Suprapubic skin (tissue), 4 donors: ENCODE data around the gene ADARB1. TPM values are rescaled to one million over a fixed set of nuclear protein-coding genes. Genes with fewer than 3 reads are reported as not detected.

ENCODE experiments used
- DNase-seq, 2 donors: peaks; one replicate each; pipeline ENCODE4 v3.0.0-alpha.2; 2019; ENCODE audit warnings: low spot score in 2 of 2
- H3K27ac ChIP-seq: fragments of 200-600 bp; sonication (generic); one replicate; pipeline ENCODE4 v1.5.1; 2019
- H3K27me3 ChIP-seq: fragments of 200-600 bp; sonication (generic); one replicate; pipeline ENCODE4 v1.5.1; 2019
- H3K36me3 ChIP-seq: fragments of 200-600 bp; sonication (generic); one replicate; pipeline ENCODE4 v1.5.1; 2019
- H3K4me1 ChIP-seq: fragments of 200-600 bp; sonication (generic); one replicate; pipeline ENCODE4 v1.5.1; 2019
- H3K4me3 ChIP-seq: fragments of 200-600 bp; sonication (generic); one replicate; pipeline ENCODE4 v1.5.1; 2019; ENCODE audit warnings: mild to moderate bottlenecking
- H3K9me3 ChIP-seq: fragments of 200-600 bp; sonication (generic); one replicate; pipeline ENCODE4 v1.5.1; 2019
- CTCF ChIP-seq, 2 donors: fragments of 200-600 bp in 1 of 2; fragments of 450-650 bp in 1 of 2; sonication (generic) in 1 of 2; IDR thresholded peaks; one replicate each; pipeline ENCODE4 v1.5.1; 2016 to 2019; ENCODE audit warnings: antibody characterized with exemption in 2 of 2, mild to moderate bottlenecking in 1 of 2, moderate library complexity in 1 of 2
- EP300 ChIP-seq: sonication (generic); formaldehyde crosslinking; IDR thresholded peaks from one replicate; pipeline ENCODE4 v1.6.1; 2017; ENCODE audit warnings: antibody characterized with exemption
- POLR2A ChIP-seq, 2 donors: fragments of 450-650 bp; IDR thresholded peaks; one replicate each; pipeline ENCODE4 v1.6.1; 2017; ENCODE audit warnings: antibody characterized with exemption in 2 of 2, mild to moderate bottlenecking in 2 of 2, moderate library complexity in 2 of 2
- POLR2AphosphoS5 ChIP-seq, 3 donors: sonication (generic); formaldehyde crosslinking; IDR thresholded peaks; one replicate each; pipeline ENCODE4 v1.6.1; 2017; ENCODE audit warnings: antibody characterized with exemption in 3 of 3
- WGBS: methylation state at CpG from one replicate; pipeline ENCODE4 v1.1.5; 2018; 5-methylcytosine and 5-hydroxymethylcytosine counted together
- total RNA-seq, 4 donors: library from RNA; depleted of rRNA; stranded (reverse); fragments of >200 nt; gene quantifications; one replicate each; pipeline ENCODE4 v1.1.0, GENCODE V29; 2016

ADARB1 gene
- total RNA-seq, 4 donors from 2014 or later: 13.2 to 23.6 (median 20.3) TPM

GRCh38 chr21:45050797-45051489 lies 23.4 kb upstream of the ADARB1 start:
- WGBS: 81% methylated on average over 19 of the region's 19 CpGs
- Histone ChIP-seq H3K27me3 (no peaks in the 10 kb centered on the region), H3K27ac (peak overlapping the region; percentile 70), H3K4me3 (no peak overlapping the region), H3K9me3 (no peaks in the 10 kb centered on the region), H3K4me1 (peaks cover 16% of the 10 kb centered on the region), H3K36me3 (no peaks in the 10 kb centered on the region)
- peak in 1 of 2 donors; percentile 80 for DNase-seq
- TF ChIP-seq POLR2AphosphoS5 (IDR thresholded peaks at IDR 0.05) (no peak), CTCF (IDR thresholded peaks at IDR 0.05) (no peak), POLR2A (IDR thresholded peaks at IDR 0.05) (no peak), EP300 (peak; percentile 65)

- WGBS: 89% methylated on average over 15 of the region's 24 CpGs
- peak overlapping the region; percentile 36 for H3K27ac ChIP-seq
- peaks cover 23% of the 10 kb centered on the region for H3K4me1 ChIP-seq
- DNase-seq: no peak
- no peak overlapping the region for H3K4me3 ChIP-seq
- no peaks in the 10 kb centered on the region for H3K36me3 ChIP-seq
- no peaks in the 10 kb centered on the region for H3K9me3 ChIP-seq
- TF ChIP-seq EP300 (no peak), POLR2A (IDR thresholded peaks at IDR 0.05) (no peak), CTCF (IDR thresholded peaks at IDR 0.05) (no peak), POLR2AphosphoS5 (IDR thresholded peaks at IDR 0.05) (no peak)
- H3K27me3 ChIP-seq: no peaks in the 10 kb centered on the region
Measured at GRCh38 chr21:45051580-45052434, 22.6 kb upstream of the ADARB1 start.

- DNase-seq: no peak
- TF ChIP-seq CTCF (IDR thresholded peaks at IDR 0.05): no peak
- TF ChIP-seq POLR2A (IDR thresholded peaks at IDR 0.05): no peak
- TF ChIP-seq POLR2AphosphoS5 (IDR thresholded peaks at IDR 0.05): no peak
- no peak for TF ChIP-seq EP300
- Histone ChIP-seq H3K27me3 (no peaks in the 10 kb centered on the region), H3K36me3 (no peaks in the 10 kb centered on the region), H3K9me3 (no peaks in the 10 kb centered on the region), H3K27ac (no peak overlapping the region), H3K4me1 (peaks cover 23% of the 10 kb centered on the region), H3K4me3 (no peak overlapping the region)
- 97% methylated on average over 10 of the region's 10 CpGs for WGBS
Measured at GRCh38 chr21:45052960-45053359, 21.4 kb upstream of the ADARB1 start.

- Histone ChIP-seq H3K9me3 (no peaks in the 10 kb centered on the region), H3K4me3 (no peak overlapping the region), H3K36me3 (no peaks in the 10 kb centered on the region), H3K27ac (no peak overlapping the region), H3K27me3 (no peaks in the 10 kb centered on the region), H3K4me1 (peaks cover 23% of the 10 kb centered on the region)
- no peak for DNase-seq
- TF ChIP-seq CTCF (IDR thresholded peaks at IDR 0.05) (no peak), POLR2A (IDR thresholded peaks at IDR 0.05) (no peak), POLR2AphosphoS5 (IDR thresholded peaks at IDR 0.05) (no peak), EP300 (no peak)
- 92% methylated on average over 5 of the region's 8 CpGs for WGBS
Measured at GRCh38 chr21:45053561-45054226, 20.7 kb upstream of the ADARB1 start.
